ENCODE results near the gene CHST5.

- TF ChIP-seq ERF (CRISPR knock-in tag; IDR thresholded peaks at IDR 0.05) (0 out of 2 replicates have a peak, but pooled peaks have one; percentile 23), DNMT3B (CRISPR knock-in tag; conservative IDR thresholded peaks at IDR 0.05) (no peak), IRF2 (CRISPR knock-in tag; IDR thresholded peaks at IDR 0.05) (no peak), MTF2 (CRISPR knock-in tag; IDR thresholded peaks at IDR 0.05; ENCODE audit: borderline replicate concordance) (no peak), NFIC (IDR thresholded peaks at IDR 0.05; ENCODE audit: low read length) (0 out of 2 replicates have a peak, but pooled peaks have one; percentile 36), CBX5 (CRISPR knock-in tag; IDR thresholded peaks at IDR 0.05; ENCODE audit: borderline replicate concordance) (peak; percentile 23; the same call in 1 of the 2 replicates), RFXAP (CRISPR knock-in tag; IDR thresholded peaks at IDR 0.05; ENCODE audit: borderline replicate concordance) (no peak), SRF (IDR thresholded peaks at IDR 0.05; ENCODE audit: low read depth, low read length) (no peak), IRF1 (CRISPR knock-in tag; IDR thresholded peaks at IDR 0.05; ENCODE audit: low read depth) (no peak)
- TF ChIP-seq, protein P1, sequence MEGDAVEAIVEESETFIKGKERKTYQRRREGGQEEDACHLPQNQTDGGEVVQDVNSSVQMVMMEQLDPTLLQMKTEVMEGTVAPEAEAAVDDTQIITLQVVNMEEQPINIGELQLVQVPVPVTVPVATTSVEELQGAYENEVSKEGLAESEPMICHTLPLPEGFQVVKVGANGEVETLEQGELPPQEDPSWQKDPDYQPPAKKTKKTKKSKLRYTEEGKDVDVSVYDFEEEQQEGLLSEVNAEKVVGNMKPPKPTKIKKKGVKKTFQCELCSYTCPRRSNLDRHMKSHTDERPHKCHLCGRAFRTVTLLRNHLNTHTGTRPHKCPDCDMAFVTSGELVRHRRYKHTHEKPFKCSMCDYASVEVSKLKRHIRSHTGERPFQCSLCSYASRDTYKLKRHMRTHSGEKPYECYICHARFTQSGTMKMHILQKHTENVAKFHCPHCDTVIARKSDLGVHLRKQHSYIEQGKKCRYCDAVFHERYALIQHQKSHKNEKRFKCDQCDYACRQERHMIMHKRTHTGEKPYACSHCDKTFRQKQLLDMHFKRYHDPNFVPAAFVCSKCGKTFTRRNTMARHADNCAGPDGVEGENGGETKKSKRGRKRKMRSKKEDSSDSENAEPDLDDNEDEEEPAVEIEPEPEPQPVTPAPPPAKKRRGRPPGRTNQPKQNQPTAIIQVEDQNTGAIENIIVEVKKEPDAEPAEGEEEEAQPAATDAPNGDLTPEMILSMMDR (CRISPR knock-in tag; IDR thresholded peaks at IDR 0.05) = no peak
- TF ChIP-seq, protein P2, sequence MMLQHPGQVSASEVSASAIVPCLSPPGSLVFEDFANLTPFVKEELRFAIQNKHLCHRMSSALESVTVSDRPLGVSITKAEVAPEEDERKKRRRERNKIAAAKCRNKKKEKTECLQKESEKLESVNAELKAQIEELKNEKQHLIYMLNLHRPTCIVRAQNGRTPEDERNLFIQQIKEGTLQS (CRISPR knock-in tag; IDR thresholded peaks at IDR 0.05) = no peak
- TF ChIP-seq, protein P3, sequence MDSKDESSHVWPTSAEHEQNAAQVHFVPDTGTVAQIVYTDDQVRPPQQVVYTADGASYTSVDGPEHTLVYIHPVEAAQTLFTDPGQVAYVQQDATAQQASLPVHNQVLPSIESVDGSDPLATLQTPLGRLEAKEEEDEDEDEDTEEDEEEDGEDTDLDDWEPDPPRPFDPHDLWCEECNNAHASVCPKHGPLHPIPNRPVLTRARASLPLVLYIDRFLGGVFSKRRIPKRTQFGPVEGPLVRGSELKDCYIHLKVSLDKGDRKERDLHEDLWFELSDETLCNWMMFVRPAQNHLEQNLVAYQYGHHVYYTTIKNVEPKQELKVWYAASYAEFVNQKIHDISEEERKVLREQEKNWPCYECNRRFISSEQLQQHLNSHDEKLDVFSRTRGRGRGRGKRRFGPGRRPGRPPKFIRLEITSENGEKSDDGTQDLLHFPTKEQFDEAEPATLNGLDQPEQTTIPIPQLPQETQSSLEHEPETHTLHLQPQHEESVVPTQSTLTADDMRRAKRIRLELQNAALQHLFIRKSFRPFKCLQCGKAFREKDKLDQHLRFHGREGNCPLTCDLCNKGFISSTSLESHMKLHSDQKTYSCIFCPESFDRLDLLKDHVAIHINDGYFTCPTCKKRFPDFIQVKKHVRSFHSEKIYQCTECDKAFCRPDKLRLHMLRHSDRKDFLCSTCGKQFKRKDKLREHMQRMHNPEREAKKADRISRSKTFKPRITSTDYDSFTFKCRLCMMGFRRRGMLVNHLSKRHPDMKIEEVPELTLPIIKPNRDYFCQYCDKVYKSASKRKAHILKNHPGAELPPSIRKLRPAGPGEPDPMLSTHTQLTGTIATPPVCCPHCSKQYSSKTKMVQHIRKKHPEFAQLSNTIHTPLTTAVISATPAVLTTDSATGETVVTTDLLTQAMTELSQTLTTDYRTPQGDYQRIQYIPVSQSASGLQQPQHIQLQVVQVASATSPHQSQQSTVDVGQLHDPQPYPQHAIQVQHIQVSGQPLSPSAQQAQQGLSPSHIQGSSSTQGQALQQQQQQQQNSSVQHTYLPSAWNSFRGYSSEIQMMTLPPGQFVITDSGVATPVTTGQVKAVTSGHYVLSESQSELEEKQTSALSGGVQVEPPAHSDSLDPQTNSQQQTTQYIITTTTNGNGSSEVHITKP (CRISPR knock-in tag; IDR thresholded peaks at IDR 0.05; ENCODE audit: low read depth) = no peak
- TF ChIP-seq, protein P4, sequence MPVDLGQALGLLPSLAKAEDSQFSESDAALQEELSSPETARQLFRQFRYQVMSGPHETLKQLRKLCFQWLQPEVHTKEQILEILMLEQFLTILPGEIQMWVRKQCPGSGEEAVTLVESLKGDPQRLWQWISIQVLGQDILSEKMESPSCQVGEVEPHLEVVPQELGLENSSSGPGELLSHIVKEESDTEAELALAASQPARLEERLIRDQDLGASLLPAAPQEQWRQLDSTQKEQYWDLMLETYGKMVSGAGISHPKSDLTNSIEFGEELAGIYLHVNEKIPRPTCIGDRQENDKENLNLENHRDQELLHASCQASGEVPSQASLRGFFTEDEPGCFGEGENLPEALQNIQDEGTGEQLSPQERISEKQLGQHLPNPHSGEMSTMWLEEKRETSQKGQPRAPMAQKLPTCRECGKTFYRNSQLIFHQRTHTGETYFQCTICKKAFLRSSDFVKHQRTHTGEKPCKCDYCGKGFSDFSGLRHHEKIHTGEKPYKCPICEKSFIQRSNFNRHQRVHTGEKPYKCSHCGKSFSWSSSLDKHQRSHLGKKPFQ (CRISPR knock-in tag; IDR thresholded peaks at IDR 0.05; ENCODE audit: insufficient replicate concordance) = no peak
These were observed 29.3 kb downstream of the CHST5 start for GRCh38 chr16:75506574-75506973.

Data from HepG2 (cell line).